Heart left ventricle (tissue), 16 donors: ENCODE results near the gene IPO11. TPM values are rescaled to one million over a fixed set of nuclear protein-coding genes. Genes with fewer than 3 reads are reported as not detected.

Experiments
- ATAC-seq, 4 donors: fragments of 200-7000 bp; cut with Tn5 transposase; one replicate each; pipeline ENCODE4 v1.9.1; 2020 to 2022; ENCODE audit warnings: moderate library complexity in 4 of 4, mild to moderate bottlenecking in 3 of 4, moderate number of reproducible peaks in 1 of 4
- DNase-seq, 5 donors: peaks; one replicate each; pipeline ENCODE4 v3.0.0-alpha.2; 2020
- H3K27ac ChIP-seq, 12 donors: fragments of 200-600 bp; sonication (generic) in 4 of 12; one replicate each; pipeline versions ENCODE4 v1.5.0 to v1.8.0; 2016 to 2022; ENCODE audit warnings: mild to moderate bottlenecking in 2 of 12
- H3K27me3 ChIP-seq, 9 donors: fragments of 200-600 bp; sonication (generic) in 2 of 9; one replicate each; pipeline versions ENCODE4 v1.5.1 to v1.8.0; 2016 to 2022; ENCODE audit warnings: mild to moderate bottlenecking in 3 of 9
- H3K36me3 ChIP-seq, 9 donors: fragments of 200-600 bp; sonication (generic) in 2 of 9; one replicate each; pipeline versions ENCODE4 v1.5.0 to v1.8.0; 2018 to 2022; ENCODE audit warnings: mild to moderate bottlenecking in 2 of 9
- H3K4me1 ChIP-seq, 12 donors: fragments of 200-600 bp; sonication (generic) in 4 of 12; one replicate each; pipeline versions ENCODE4 v1.5.0 to v1.8.0; 2016 to 2022; ENCODE audit warnings: mild to moderate bottlenecking in 3 of 12
- H3K4me3 ChIP-seq, 12 donors: fragments of 200-600 bp; sonication (generic) in 4 of 12; one replicate each; pipeline versions ENCODE4 v1.5.0 to v1.8.0; 2017 to 2022; ENCODE audit warnings: mild to moderate bottlenecking in 9 of 12, moderate library complexity in 4 of 12
- H3K9me3 ChIP-seq, 12 donors: fragments of 200-600 bp; sonication (generic) in 4 of 12; one replicate each; pipeline versions ENCODE4 v1.5.0 to v1.8.0; 2016 to 2022; ENCODE audit warnings: mild to moderate bottlenecking in 1 of 12
- POLR2A ChIP-seq, 2 donors: fragments of 450-650 bp; IDR thresholded peaks; one replicate each; pipeline ENCODE4 v1.6.1; 2017; ENCODE audit warnings: antibody characterized with exemption in 2 of 2, mild to moderate bottlenecking in 2 of 2, moderate library complexity in 2 of 2
- WGBS, 4 donors: extraction: QIAGEN DNeasy Blood & Tissue Kit in 2 of 4; methylation state at CpG; one replicate each; pipeline versions ENCODE4 v1.1.5 to v1.1.7; 2013 to 2018; 5-methylcytosine and 5-hydroxymethylcytosine counted together
- intact Hi-C, 10 donors: fragments of 100-400 bp; cut with DNase I; formaldehyde crosslinking; loops; one replicate each; pipeline versions ENCODE4 v1.11.1 to v1.14.2; 2022
- polyA plus RNA-seq, 2 donors: library from polyadenylated mRNA; stranded (reverse); fragments of 200-250 nt; gene quantifications; one replicate each; pipeline ENCODE4 v1.2.3, GENCODE V29; 2013
- total RNA-seq, 9 donors: library from RNA; depleted of rRNA in 2 of 9; stranded (reverse); fragments of >200 nt in 2 of 9; fragmentation: NEBNext Ultra II Directional in 3 of 9; extraction: Animal tissue kit (Norgen Biotek cat#: 25700) in 3 of 9; gene quantifications; one replicate each; pipeline versions ENCODE4 v1.1.0 to v1.2.4, GENCODE V29; 2016 to 2023
- TF ChIP-seq, protein P1 (sequence below), 12 donors: fragments of 200-600 bp; sonication (generic) in 4 of 12; IDR thresholded peaks; one replicate each; pipeline versions ENCODE4 v1.5.0 to v1.8.0; 2018 to 2022; ENCODE audit warnings: antibody characterized with exemption in 12 of 12, mild to moderate bottlenecking in 5 of 12
- donor health status: ischemic (EF 13 %, LVEDD 7.1; RV severe dilation, severe dysfunction).
- donor health status: healthy with polysubstance abuse.
- donor health status: DM: no; HTN: yes; CAD: no.
- donor health status: DM: no; HTN: no; CAD: no.
- donor health status: ischemic (EF 25% LVEDD 6.9; RV normal size, moderate dysfunction).
- donor health status: ischemic (EF 25% LVEDD 5.7; RV mildly dilated, moderate dysfunction).
- donor health status: healthy.
- donor health status: DM: yes; HTN: yes; CAD: no.
- donor health status: ischemic (EF 35%, LVEDD 5.7; RV mildly dilated, moderate dysfunction).
- donor health status: nonischemic (EF 11% LVEDD 7.7; RV severe dilation, severe dysfunction).
- donor health status: DM: yes; HTN: yes; CAD: no.
- donor health status: PGD.
- donor health status: ischemic (EF 29% LVEDD 5.4; RV normal size, mild dysfunction).
- donor health status: nonischemic (EF 23%, LVEDD 6.1; RV moderate dilation, normal function).

The IPO11 gene
- total and polyA plus RNA-seq, 11 donors: 8.2 to 40.4 (median 29.1) TPM

DNA sequence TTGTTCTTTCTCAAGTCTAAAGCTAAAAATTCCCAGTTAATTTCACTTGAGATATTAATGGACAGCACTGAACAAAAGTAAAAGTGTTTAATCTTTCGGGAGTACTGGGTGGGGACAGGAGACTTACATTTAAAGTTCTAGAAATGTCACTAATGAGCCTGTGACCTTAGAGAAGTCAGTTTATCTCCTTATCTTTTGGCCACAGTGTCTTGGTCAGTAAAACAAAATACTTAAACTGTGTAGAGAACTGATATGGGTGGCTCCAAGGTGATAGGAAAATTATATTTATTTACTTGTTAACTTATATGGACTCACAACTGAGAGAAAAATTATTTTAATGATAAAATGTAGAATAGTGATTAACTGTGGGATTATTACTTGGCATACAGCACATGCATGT lies 8.9 kb downstream of the IPO11 start:
- no peak overlapping the region for H3K27ac ChIP-seq
- no peaks in the 10 kb centered on the region for H3K36me3 ChIP-seq
- H3K4me1 ChIP-seq: peaks cover 0 to 26% (median 3%) of the 10 kb centered on the region in 12 donors
- H3K4me3 ChIP-seq: no peak overlapping the region
- TF ChIP-seq, protein P1, sequence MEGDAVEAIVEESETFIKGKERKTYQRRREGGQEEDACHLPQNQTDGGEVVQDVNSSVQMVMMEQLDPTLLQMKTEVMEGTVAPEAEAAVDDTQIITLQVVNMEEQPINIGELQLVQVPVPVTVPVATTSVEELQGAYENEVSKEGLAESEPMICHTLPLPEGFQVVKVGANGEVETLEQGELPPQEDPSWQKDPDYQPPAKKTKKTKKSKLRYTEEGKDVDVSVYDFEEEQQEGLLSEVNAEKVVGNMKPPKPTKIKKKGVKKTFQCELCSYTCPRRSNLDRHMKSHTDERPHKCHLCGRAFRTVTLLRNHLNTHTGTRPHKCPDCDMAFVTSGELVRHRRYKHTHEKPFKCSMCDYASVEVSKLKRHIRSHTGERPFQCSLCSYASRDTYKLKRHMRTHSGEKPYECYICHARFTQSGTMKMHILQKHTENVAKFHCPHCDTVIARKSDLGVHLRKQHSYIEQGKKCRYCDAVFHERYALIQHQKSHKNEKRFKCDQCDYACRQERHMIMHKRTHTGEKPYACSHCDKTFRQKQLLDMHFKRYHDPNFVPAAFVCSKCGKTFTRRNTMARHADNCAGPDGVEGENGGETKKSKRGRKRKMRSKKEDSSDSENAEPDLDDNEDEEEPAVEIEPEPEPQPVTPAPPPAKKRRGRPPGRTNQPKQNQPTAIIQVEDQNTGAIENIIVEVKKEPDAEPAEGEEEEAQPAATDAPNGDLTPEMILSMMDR (IDR thresholded peaks at IDR 0.05): no peak
- intact Hi-C loops: no loop called here
- ATAC-seq: no peak
- H3K9me3 ChIP-seq: no peaks in the 10 kb centered on the region
- no peak for DNase-seq
- H3K27me3 ChIP-seq: no peaks in the 10 kb centered on the region
- WGBS, 4 donors: 45 to 76% (median 57%) methylated on average over 1 of the region's 1 CpG

DNA sequence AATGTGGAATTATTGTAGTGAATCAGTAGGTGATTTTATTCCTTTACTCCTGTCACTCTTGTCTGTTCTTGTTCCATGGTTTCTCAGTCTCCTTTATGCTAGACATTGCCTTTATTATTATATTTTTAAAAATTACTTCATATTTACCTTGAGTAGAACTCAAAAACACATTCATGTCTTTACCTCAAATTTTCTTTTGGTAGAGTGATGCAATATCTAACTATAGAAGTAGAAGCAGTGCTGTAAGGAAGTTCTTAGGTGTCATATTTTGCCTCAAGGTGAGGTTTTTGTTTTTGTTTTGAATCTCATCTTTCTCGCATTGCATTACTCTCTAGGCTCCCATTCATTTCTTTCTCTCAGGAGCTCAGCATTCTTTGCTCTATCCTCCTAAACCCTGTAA lies 12.2 kb downstream of the IPO11 start:
- Histone ChIP-seq H3K9me3 (no peaks in the 10 kb centered on the region), H3K27me3 (no peaks in the 10 kb centered on the region), H3K4me1 (peaks cover 0 to 11% (median 0%) of the 10 kb centered on the region in 12 donors), H3K4me3 (no peak overlapping the region), H3K27ac (no peak overlapping the region), H3K36me3 (no peaks in the 10 kb centered on the region)
- no peak for DNase-seq
- 96 to 100% (median 98%) methylated on average over 1 of the region's 1 CpG for WGBS, 4 donors
- intact Hi-C loops: no loop called here
- ATAC-seq: no peak
- TF ChIP-seq, protein P1 (IDR thresholded peaks at IDR 0.05): no peak
- no peak for TF ChIP-seq POLR2A (IDR thresholded peaks at IDR 0.05)

DNA sequence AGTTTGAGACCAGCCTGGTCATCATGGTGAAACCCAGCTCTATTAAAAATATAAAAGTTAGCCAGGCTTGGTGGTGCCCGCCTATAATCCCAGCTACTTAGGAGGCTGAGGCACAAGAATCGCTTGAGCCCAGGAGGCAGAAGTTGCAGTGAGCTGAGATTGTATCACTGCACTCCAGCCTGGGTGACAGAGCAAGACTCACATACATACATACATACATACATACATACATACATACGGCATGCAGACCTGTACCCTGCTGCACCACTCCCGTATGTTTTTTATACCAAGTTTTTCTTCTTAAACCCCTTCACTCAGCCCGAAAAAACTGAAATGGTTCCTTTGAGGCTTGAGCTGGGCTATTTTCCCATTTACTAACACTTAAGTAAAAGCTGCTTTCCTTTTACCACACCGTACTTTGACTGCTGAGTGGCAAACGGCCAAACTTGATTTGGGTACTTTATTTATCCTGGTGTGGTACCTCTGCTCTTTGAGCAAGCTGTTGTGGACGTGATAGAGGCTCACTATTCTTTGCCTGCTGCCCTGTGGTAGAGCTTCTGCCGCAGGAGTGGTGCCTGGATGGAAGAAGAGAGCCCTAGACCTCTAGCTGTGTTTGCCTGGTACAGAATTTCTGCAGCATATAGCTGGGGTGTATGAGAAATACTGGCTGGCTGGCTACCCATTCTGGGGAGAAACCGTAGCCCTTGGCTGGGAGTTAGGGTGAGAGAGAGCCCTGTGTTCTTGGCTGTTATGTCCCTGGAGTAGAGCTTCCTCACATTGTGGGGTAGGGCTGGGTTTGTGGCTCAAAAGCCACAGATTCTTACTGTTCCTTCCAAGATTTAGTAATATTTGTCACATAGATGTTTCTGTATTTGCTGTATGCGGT lies 19.4 kb downstream of the IPO11 start:
- Histone ChIP-seq H3K9me3 (no peaks in the 10 kb centered on the region), H3K4me1 (peaks cover 2 to 41% (median 26%) of the 10 kb centered on the region in 12 donors), H3K27ac (peak overlapping the region; percentile 53 to 77 (median 69)), H3K36me3 (no peaks in the 10 kb centered on the region), H3K27me3 (no peaks in the 10 kb centered on the region), H3K4me3 (peak overlapping the region in 7 of 12 donors; percentile 7 to 36 (median 16))
- intact Hi-C loops: no loop called here
- ATAC-seq (peak; percentile 76 to 85 (median 82)), DNase-seq (peak in 1 of 5 donors; percentile 36)
- no peak for TF ChIP-seq POLR2A (IDR thresholded peaks at IDR 0.05)
- TF ChIP-seq, protein P1 (IDR thresholded peaks at IDR 0.05): no peak
- 52 to 57% (median 55%) methylated on average over 11 of the region's 11 CpGs for WGBS, 4 donors

DNA sequence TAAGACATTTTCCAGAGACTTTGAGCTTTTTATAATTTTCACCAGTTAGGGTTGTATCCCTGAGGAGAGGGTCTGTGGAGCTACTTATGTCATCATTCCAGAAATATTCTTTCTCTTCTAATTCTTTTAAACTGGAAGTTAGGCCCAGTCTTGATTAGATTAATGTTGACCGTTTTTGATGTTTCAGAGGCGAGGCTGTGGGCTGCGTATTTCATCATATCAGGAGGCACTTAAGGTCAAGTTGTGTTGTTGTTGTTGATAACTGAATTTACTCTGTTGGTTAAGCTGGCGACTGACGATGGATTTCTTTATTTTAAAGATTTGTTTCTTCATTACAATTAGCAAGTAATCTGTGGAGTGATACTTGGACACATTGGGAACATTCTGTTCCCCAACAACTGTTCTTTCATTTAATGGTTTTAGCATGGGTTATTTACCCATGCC lies 20.1 kb downstream of the IPO11 start:
- 23 to 35% (median 29%) methylated on average over 5 of the region's 5 CpGs for WGBS, 4 donors
- intact Hi-C loops: no loop called here
- Histone ChIP-seq H3K27me3 (no peaks in the 10 kb centered on the region), H3K4me3 (peak overlapping the region in 7 of 12 donors; percentile 7 to 36 (median 16)), H3K27ac (peak overlapping the region; percentile 53 to 77 (median 69)), H3K4me1 (peaks cover 2 to 41% (median 26%) of the 10 kb centered on the region in 12 donors), H3K36me3 (peaks cover 0 to 6% (median 0%) of the 10 kb centered on the region in 9 donors), H3K9me3 (no peaks in the 10 kb centered on the region)
- DNase-seq (no peak), ATAC-seq (peak; percentile 24 to 29 (median 25))
- no peak for TF ChIP-seq POLR2A (IDR thresholded peaks at IDR 0.05)
- TF ChIP-seq, protein P1 (IDR thresholded peaks at IDR 0.05): no peak
